SK-N-SH (cell line): ENCODE results near the gene ABCA10. TPM values are rescaled to one million over a fixed set of nuclear protein-coding genes. Genes with fewer than 3 reads are reported as not detected.

Experiments used
- CTCF ChIA-PET: fragments of 300-600, 350-600 bp; formaldehyde crosslinking; extraction: SDS; loops from one replicate; lab custom pipeline; 2021; lab: Yijun Ruan, JAX
- POLR2A ChIA-PET: fragments of 350-600 bp; sonication (Branson Sonifier 250); formaldehyde crosslinking; extraction: SDS; loops from one replicate; lab custom pipeline; 2020; ENCODE audit warnings: antibody characterized with exemption, inconsistent platforms; lab: Yijun Ruan, JAX
- DNase-seq: peaks from one replicate; pipeline ENCODE4 v3.0.0; 2012
- H2AFZ ChIP-seq: fragments of 200-600 bp; sonication (generic); 2 replicates; pipeline ENCODE4 v1.8.1; 2016; ENCODE audit warnings: antibody characterized with exemption, mild to moderate bottlenecking, low read depth
- H3F3A ChIP-seq: fragments of 200-600 bp; sonication (generic); replicated peaks from 2 replicates; pipeline ENCODE3; 2016; ENCODE audit warnings: antibody characterized with exemption, mild to moderate bottlenecking; ENCODE audit not compliant: insufficient read depth
- H3K27ac ChIP-seq, 2 experiments: fragments of 200-500 bp in 1 of 2; fragments of 200-600 bp in 1 of 2; sonication (Bioruptor generic) in 1 of 2; sonication (generic), shearing (Covaris generic) in 1 of 2; 2 replicates each; pipeline versions ENCODE4 v1.5.1 to v1.6.1; 2014 to 2016; ENCODE audit warnings: low read depth in 2 of 2, inconsistent platforms in 1 of 2, low read length in 1 of 2, mild to moderate bottlenecking in 1 of 2, mixed read lengths in 1 of 2
- H3K27me3 ChIP-seq: fragments of 200-600 bp; sonication (generic), shearing (Covaris generic); 2 replicates; pipeline ENCODE4 v1.6.1; 2016; ENCODE audit warnings: mixed run types; ENCODE audit not compliant: insufficient read depth
- H3K36me3 ChIP-seq, 2 experiments: fragments of 200-500 bp in 1 of 2; fragments of 200-600 bp in 1 of 2; sonication (Bioruptor generic) in 1 of 2; sonication (generic) in 1 of 2; replicated peaks in 1 of 2; 2 replicates each; pipeline versions ENCODE3 to v1.5.1; 2014 to 2016; ENCODE audit warnings: low read length in 1 of 2, mild to moderate bottlenecking in 1 of 2; ENCODE audit not compliant: insufficient read depth in 2 of 2, control insufficient read depth in 1 of 2
- H3K4me1 ChIP-seq, 2 experiments: fragments of 200-500 bp in 1 of 2; fragments of 200-600 bp in 1 of 2; sonication (Bioruptor generic) in 1 of 2; sonication (generic), shearing (Covaris generic) in 1 of 2; 2 replicates each; pipeline versions ENCODE4 v1.5.1 to v1.6.1; 2014 to 2016; ENCODE audit warnings: low read depth in 1 of 2, low read length in 1 of 2, mixed run types in 1 of 2; ENCODE audit not compliant: insufficient read depth in 2 of 2, control insufficient read depth in 1 of 2
- H3K4me2 ChIP-seq: fragments of 200-600 bp; sonication (generic), shearing (Covaris generic); 2 replicates; pipeline ENCODE4 v1.6.1; 2017; ENCODE audit warnings: mixed run types
- H3K4me3 ChIP-seq, 2 experiments: fragments of 200-500 bp in 1 of 2; fragments of 200-600 bp in 1 of 2; sonication (Bioruptor generic) in 1 of 2; sonication (generic), shearing (Covaris generic) in 1 of 2; 2 replicates each; pipeline versions ENCODE4 v1.5.1 to v1.8.1; 2014 to 2016; ENCODE audit warnings: low read depth in 2 of 2, inconsistent platforms in 1 of 2, low read length in 1 of 2, mild to moderate bottlenecking in 1 of 2, mixed read lengths in 1 of 2, moderate library complexity in 1 of 2
- H3K79me2 ChIP-seq: fragments of 200-600 bp; sonication (generic); 2 replicates; pipeline ENCODE4 v1.8.1; 2017; ENCODE audit warnings: mild to moderate bottlenecking; ENCODE audit not compliant: insufficient read depth
- H3K9ac ChIP-seq: fragments of 200-600 bp; sonication (generic); 2 replicates; pipeline ENCODE4 v1.6.1; 2017; ENCODE audit warnings: mixed run types
- H3K9me2 ChIP-seq: fragments of 200-600 bp; sonication (generic); 2 replicates; pipeline ENCODE4 v1.6.1; 2017; ENCODE audit warnings: mixed run types
- H3K9me3 ChIP-seq: fragments of 200-600 bp; sonication (generic); 2 replicates; pipeline ENCODE4 v1.6.1; 2017; ENCODE audit warnings: mixed run types, mild to moderate bottlenecking, moderate library complexity
- H4K20me1 ChIP-seq: fragments of 200-600 bp; sonication (generic); 2 replicates; pipeline ENCODE4 v1.6.1; 2017; ENCODE audit warnings: mild to moderate bottlenecking, mixed run types; ENCODE audit not compliant: insufficient read depth
- CHD2 ChIP-seq: fragments of 150-350 bp; IDR thresholded peaks from 2 replicates; pipeline ENCODE4 v1.6.1; 2018; ENCODE audit warnings: low read length; ENCODE audit not compliant: partially characterized antibody
- CTCF ChIP-seq: fragments of 200-600 bp; sonication (generic); IDR thresholded peaks from 2 replicates; pipeline ENCODE4 v1.6.1; 2017; ENCODE audit warnings: antibody characterized with exemption, mild to moderate bottlenecking, moderate library complexity
- ELF1 ChIP-seq: IDR thresholded peaks from 2 replicates; pipeline ENCODE4 v1.4.0; 2012
- EZH2phosphoT487 ChIP-seq: fragments of 200-600 bp; sonication (generic); IDR thresholded peaks from 2 replicates; pipeline ENCODE4 v1.6.1; 2017; ENCODE audit warnings: low read depth, mixed run types, mild to moderate bottlenecking, antibody characterized with exemption, moderate library complexity, borderline replicate concordance
- FOSL2 ChIP-seq: IDR thresholded peaks from 2 replicates; pipeline ENCODE4 v1.4.0; 2012; ENCODE audit warnings: low read depth, mild to moderate bottlenecking, moderate library complexity, borderline replicate concordance
- FOXJ3 ChIP-seq: sonication (generic); formaldehyde crosslinking; IDR thresholded peaks from 2 replicates; pipeline ENCODE4 v1.5.1; 2020; ENCODE audit warnings: mild to moderate bottlenecking, missing genetic modification reagents
- GABPA ChIP-seq: IDR thresholded peaks from 2 replicates; pipeline ENCODE4 v1.4.0; 2012; ENCODE audit warnings: low read depth, mild to moderate bottlenecking
- JUND ChIP-seq: IDR thresholded peaks from 2 replicates; pipeline ENCODE4 v1.4.0; 2012
- MAX ChIP-seq: IDR thresholded peaks from 2 replicates; pipeline ENCODE4 v1.4.0; 2012; ENCODE audit warnings: low read depth
- MEF2A ChIP-seq: IDR thresholded peaks from 2 replicates; pipeline ENCODE4 v1.4.0; 2012; ENCODE audit warnings: low read depth, borderline replicate concordance
- MXI1 ChIP-seq: IDR thresholded peaks from 2 replicates; pipeline ENCODE4 v1.6.1; 2012; ENCODE audit warnings: mild to moderate bottlenecking, low read depth, low read length, improper control_type of control experiment
- NRF1 ChIP-seq: IDR thresholded peaks from 2 replicates; pipeline ENCODE4 v1.6.1; 2012; ENCODE audit warnings: low read depth, mild to moderate bottlenecking, low read length
- PBX3 ChIP-seq: IDR thresholded peaks from 2 replicates; pipeline ENCODE4; 2012
- RAD21 ChIP-seq: IDR thresholded peaks from 2 replicates; pipeline ENCODE4 v1.6.1; 2012; ENCODE audit warnings: mild to moderate bottlenecking, low read length
- RFX5 ChIP-seq: IDR thresholded peaks from 2 replicates; pipeline ENCODE4 v1.6.1; 2012; ENCODE audit warnings: mild to moderate bottlenecking, improper control_type of control experiment, low read length
- TAF1 ChIP-seq: IDR thresholded peaks from 2 replicates; pipeline ENCODE4 v1.6.1; 2012; ENCODE audit warnings: low read depth, mild to moderate bottlenecking, low read length, moderate library complexity, borderline replicate concordance
- TEAD4 ChIP-seq: IDR thresholded peaks from 2 replicates; pipeline ENCODE4 v1.4.0; 2012; ENCODE audit warnings: mild to moderate bottlenecking, borderline replicate concordance; ENCODE audit not compliant: insufficient read depth
- WGBS: methylation state at CpG from one replicate; pipeline ENCODE4 v1.1.6; 2017; ENCODE audit warnings: low lambda C conversion rate; 5-methylcytosine and 5-hydroxymethylcytosine counted together
- polyA plus RNA-seq, 3 experiments: library from polyadenylated mRNA; depleted of rRNA; stranded (reverse); fragments of >200 nt; gene quantifications; 2 replicates each; pipeline ENCODE4 v1.2.3, GENCODE V29; 2012

Gene ABCA10
- polyA plus RNA-seq, 1 of the 3 experiments (the other 2 are of a cell fraction), result 0.07 TPM

- no peaks in the 10 kb centered on the region for H3K4me1 ChIP-seq
- peaks cover 8% of the 10 kb centered on the region; the same call in 1 of the 2 replicates for H3K9me3 ChIP-seq
- H3K27me3 ChIP-seq, result no peaks in the 10 kb centered on the region
- no peaks in the 10 kb centered on the region for H3K79me2 ChIP-seq
- no peak for TF ChIP-seq MEF2A
- TF ChIP-seq TAF1, result no peak
- no peak for TF ChIP-seq FOXJ3 (CRISPR knock-in tag)
- TF ChIP-seq CTCF, result no peak
- TF ChIP-seq MXI1, result no peak
- TF ChIP-seq FOSL2, result no peak
- no peak for TF ChIP-seq MAX
- TF ChIP-seq PBX3, result no peak
- no peak for TF ChIP-seq RAD21
- no peak for TF ChIP-seq NRF1
- TF ChIP-seq GABPA, result no peak
- TF ChIP-seq ELF1, result no peak
- no peak for TF ChIP-seq TEAD4
- TF ChIP-seq CHD2, result no peak
- no peak for TF ChIP-seq JUND
- no peak for TF ChIP-seq RFX5
- no peak for TF ChIP-seq EZH2phosphoT487
- ChIA-PET CTCF (interaction anchor here (0.8 to 16.2 kb wide), 17 partner anchors 10 to 992 kb away, joined by 3 to 185 read pairs (median 4); no protein-coding TSS in a partner anchor), POLR2A (no interaction called here)
- H3K4me2 ChIP-seq, result no peak overlapping the region
- no peak overlapping the region for H3K9ac ChIP-seq
- no peak overlapping the region for H2AFZ ChIP-seq
- no peaks in the 10 kb centered on the region for H3K9me2 ChIP-seq
- DNase-seq, result no peak
- H3K4me3 ChIP-seq, result no peak overlapping the region
- no peaks in the 10 kb centered on the region for H4K20me1 ChIP-seq
- no peak overlapping the region for H3K27ac ChIP-seq
- WGBS, result 28% methylated on average over 2 of the region's 2 CpGs
- no peaks in the 10 kb centered on the region for H3F3A ChIP-seq
- no peaks in the 10 kb centered on the region for H3K36me3 ChIP-seq
These were observed 7.8 kb upstream of the ABCA10 start for GRCh38 chr17:69236464-69236863.
